ENCODE data around the gene SF3A1. TPM values are rescaled to one million over a fixed set of nuclear protein-coding genes. Genes with fewer than 3 reads are reported as not detected.

SF3A1 gene
- total and polyA plus RNA-seq, 2 of the 8 experiments (the other 6 are each of a cell fraction or from before 2014, with no cell fraction given) = 27.8 to 285 TPM

DNA sequence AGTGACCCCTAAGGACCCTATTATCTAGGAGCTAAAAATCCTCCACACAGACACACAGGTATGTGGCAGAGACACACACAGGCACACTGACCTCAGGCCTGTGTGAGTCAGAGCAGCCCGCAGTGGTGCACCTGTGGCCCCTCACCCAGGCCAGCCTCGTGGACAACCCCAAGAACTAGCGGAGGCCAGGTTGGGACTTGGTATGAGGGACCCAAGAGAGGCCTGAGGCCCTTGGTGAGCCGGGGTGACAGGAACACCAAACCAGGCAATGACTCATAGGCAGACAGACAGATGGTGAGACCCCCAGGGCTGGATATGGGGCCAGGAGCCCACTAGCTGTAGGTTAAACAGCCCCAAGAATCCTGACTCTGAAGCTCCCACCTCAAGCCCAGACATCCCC lies 73.4 kb downstream of the SF3A1 start:
- FAIRE-seq = no peak
- Histone ChIP-seq H2BK5ac (ENCODE audit: low read depth, low read length) (no peak overlapping the region), H3K14ac (ENCODE audit: insufficient read length) (no peak overlapping the region), H2BK120ac (replicated peaks; ENCODE audit: low read depth, low read length) (no peak overlapping the region), H3K79me1 (ENCODE audit: low read depth, low read length) (no peaks in the 10 kb centered on the region), H2BK20ac (ENCODE audit: low read length) (no peak overlapping the region), H3K23ac (ENCODE audit: insufficient read length) (no peak overlapping the region), H4K20me1 (replicated peaks in 1 of 2; ENCODE audit: control insufficient read depth in 1 of 2, insufficient read depth in 2 of 2, low read length in 2 of 2) (peaks cover 0 to 4% of the 10 kb centered on the region in 2 experiments), H2AFZ (ENCODE audit: low read length) (no peak overlapping the region), H2BK12ac (ENCODE audit: low read depth, low read length) (no peak overlapping the region), H3K4me1 (replicated peaks in 1 of 4; ENCODE audit: control insufficient read depth in 3 of 4, insufficient read depth in 4 of 4, low read length in 3 of 4) (peaks cover 0 to 4% (median 2%) of the 10 kb centered on the region in 4 experiments; a peak in 5 of 7 replicates), H3K27me3 (replicated peaks in 1 of 4; ENCODE audit: control insufficient read depth in 3 of 4, extremely low read depth in 1 of 4, insufficient read depth in 3 of 4, low read length in 3 of 4) (no peaks in the 10 kb centered on the region), H3K36me3 (ENCODE audit: control insufficient read depth in 2 of 4, insufficient read depth in 4 of 4, low read length in 3 of 4) (no peaks in the 10 kb centered on the region), H4K91ac (replicated peaks; ENCODE audit: insufficient read length, low read length) (no peak overlapping the region), H3K9me3 (ENCODE audit: insufficient read depth in 2 of 2, low read depth in 1 of 2, low read length in 1 of 2) (no peaks in the 10 kb centered on the region), H3K27ac (ENCODE audit: low read depth, low read length) (no peak overlapping the region), H4K5ac (ENCODE audit: insufficient read length, low read depth, low read length) (no peak overlapping the region), H3K56ac (replicated peaks; ENCODE audit: insufficient read length, low read depth, low read length) (no peak overlapping the region), H3K4ac (replicated peaks; ENCODE audit: insufficient read length, low read depth, low read length) (no peak overlapping the region), H3K23me2 (ENCODE audit: low read depth, low read length) (0 out of 2 replicates have a peak, but pooled peaks cover under 1% of the 10 kb centered on the region), H2BK15ac (ENCODE audit: low read length) (no peak overlapping the region), H3K79me2 (ENCODE audit: control insufficient read depth in 1 of 2, insufficient read depth in 2 of 2, low read length in 2 of 2) (no peaks in the 10 kb centered on the region), H3K18ac (ENCODE audit: extremely low read depth, low read length) (no peak overlapping the region), H3K9ac (replicated peaks in 1 of 4; ENCODE audit: extremely low read depth in 1 of 4, low read depth in 3 of 4, low read length in 3 of 4) (no peak overlapping the region), H4K8ac (ENCODE audit: extremely low read depth, insufficient read depth, low read length) (no peak overlapping the region), H3K4me3 (ENCODE audit: extremely low read depth in 1 of 4, insufficient read depth in 2 of 4, low read depth in 3 of 4, low read length in 4 of 4) (no peak overlapping the region), H2AK5ac (ENCODE audit: low read depth, low read length) (no peak overlapping the region), H3K4me2 (ENCODE audit: insufficient read depth in 1 of 2, low read depth in 2 of 2, low read length in 2 of 2) (no peak overlapping the region)
- ChIA-PET CTCF (ENCODE audit: partially characterized antibody) (interaction anchor here (0.9 to 1.3 kb wide), 4 partner anchors 14 to 54 kb away, joined by 3 read pairs; no protein-coding TSS in a partner anchor), POLR2A (ENCODE audit: partially characterized antibody) (interaction anchor here (0.7 to 1.3 kb wide), 3 partner anchors 8 to 90 kb away, joined by 3 to 4 read pairs (median 3); no protein-coding TSS in a partner anchor)
- no peak for DNase-seq (ENCODE audit: low read depth in 1 of 2, low spot score in 2 of 2)
- whole genome bisulfite sequencing, 2 experiments (ENCODE audit: extremely low coverage in 1 of 2, insufficient coverage in 1 of 2, insufficient read length in 1 of 2, insufficient replicate concordance in 2 of 2, low coverage in 1 of 2, low lambda C conversion rate in 2 of 2, missing lambda C conversion rate in 1 of 2) = 86% methylated on average over 4 of the region's 4 CpGs; no CpG with 5 or more reads in 1 of the 2 experiments
- TF ChIP-seq SIN3A (conservative IDR thresholded peaks at IDR 0.05 in 1 of 2, IDR thresholded peaks at IDR 0.05 in 1 of 2; ENCODE audit: low read depth in 1 of 2, low read length in 2 of 2) (no peak), CBX5 (IDR thresholded peaks at IDR 0.05; ENCODE audit: low read depth, low read length) (no peak), EZH2 (IDR thresholded peaks at IDR 0.05; ENCODE audit: low read depth, low read length, severe bottlenecking) (no peak), SP1 (IDR thresholded peaks at IDR 0.05; ENCODE audit: low read depth, low read length) (no peak), CTBP2 (IDR thresholded peaks at IDR 0.05; ENCODE audit: borderline replicate concordance, insufficient read depth, insufficient read length, low read length) (no peak), ASH2L (IDR thresholded peaks at IDR 0.05; ENCODE audit: low read length) (no peak)
